HEK293T (cell line): ENCODE data around the gene MOB1A.
"Not testable (repeated sequence)": the region's sequence is repeated elsewhere in the genome, so short reads cannot be mapped to it uniquely, and the experiment has no call there.

Experiments used
- CTCF ChIA-PET: fragments of 350-600 bp; formaldehyde crosslinking; extraction: SDS; loops from one replicate; lab custom pipeline; 2021; ENCODE audit warnings: antibody characterized with exemption, inconsistent platforms; lab: Yijun Ruan, JAX
- POLR2A ChIA-PET: fragments of 350-600 bp; formaldehyde crosslinking; extraction: SDS; loops from one replicate; lab custom pipeline; 2020; ENCODE audit warnings: antibody characterized with exemption, inconsistent platforms; lab: Yijun Ruan, JAX
- DNase-seq: peaks from one replicate; pipeline ENCODE4 v3.0.0; 2012; ENCODE audit warnings: mixed read lengths; ENCODE audit errors: extremely low spot score
- ARNT ChIP-seq: fragments of 450-650 bp; IDR thresholded peaks from 2 replicates; pipeline ENCODE4 v1.6.1; 2017; ENCODE audit warnings: mild to moderate bottlenecking
- BHLHE40 ChIP-seq: fragments of 450-650 bp; IDR thresholded peaks from 2 replicates; pipeline ENCODE4 v1.6.1; 2016; ENCODE audit warnings: mild to moderate bottlenecking, moderate library complexity, borderline replicate concordance
- CTBP1 ChIP-seq: fragments of 450-650 bp; IDR thresholded peaks from 2 replicates; pipeline ENCODE4 v1.6.1; 2016; ENCODE audit warnings: borderline replicate concordance
- ELF4 ChIP-seq: fragments of 450-650 bp; IDR thresholded peaks from 2 replicates; pipeline ENCODE4 v1.6.1; 2017; ENCODE audit warnings: antibody characterized with exemption
- FOXA1 ChIP-seq: fragments of 450-650 bp; IDR thresholded peaks from 2 replicates; pipeline ENCODE4 v1.6.1; 2016; ENCODE audit warnings: mild to moderate bottlenecking
- FOXK2 ChIP-seq: fragments of 450-650 bp; IDR thresholded peaks from 2 replicates; pipeline ENCODE4 v1.6.1; 2016; ENCODE audit warnings: mild to moderate bottlenecking
- FOXM1 ChIP-seq: fragments of 450-650 bp; IDR thresholded peaks from 2 replicates; pipeline ENCODE4 v1.6.1; 2017; ENCODE audit warnings: mild to moderate bottlenecking, borderline replicate concordance
- HDGF ChIP-seq: fragments of 450-650 bp; IDR thresholded peaks from 2 replicates; pipeline ENCODE4 v1.6.1; 2017; ENCODE audit warnings: antibody characterized with exemption, borderline replicate concordance
- L3MBTL2 ChIP-seq: fragments of 450-650 bp; conservative IDR thresholded peaks from 2 replicates; pipeline ENCODE4 v1.6.1; 2016; ENCODE audit warnings: mild to moderate bottlenecking
- LEF1 ChIP-seq: fragments of 450-650 bp; IDR thresholded peaks from 2 replicates; pipeline ENCODE4 v1.6.1; 2017; ENCODE audit warnings: mild to moderate bottlenecking, borderline replicate concordance
- NFRKB ChIP-seq: fragments of 450-650 bp; IDR thresholded peaks from 2 replicates; pipeline ENCODE4 v1.6.1; 2016; ENCODE audit warnings: mild to moderate bottlenecking, moderate library complexity
- SP1 ChIP-seq: fragments of 450-650 bp; IDR thresholded peaks from 2 replicates; pipeline ENCODE4 v1.6.1; 2017
- SUZ12 ChIP-seq: fragments of 450-650 bp; IDR thresholded peaks from 2 replicates; pipeline ENCODE4 v1.6.1; 2016; ENCODE audit warnings: mild to moderate bottlenecking
- TARDBP ChIP-seq: fragments of 450-650 bp; IDR thresholded peaks from 2 replicates; pipeline ENCODE4 v1.6.1; 2016
- ZNF384 ChIP-seq: fragments of 450-650 bp; IDR thresholded peaks from 2 replicates; pipeline ENCODE4 v1.6.1; 2016
- TF ChIP-seq, protein P1 (sequence below): fragments of 450-650 bp; IDR thresholded peaks from 2 replicates; pipeline ENCODE4 v1.6.1; 2016

Gene MOB1A

DNA sequence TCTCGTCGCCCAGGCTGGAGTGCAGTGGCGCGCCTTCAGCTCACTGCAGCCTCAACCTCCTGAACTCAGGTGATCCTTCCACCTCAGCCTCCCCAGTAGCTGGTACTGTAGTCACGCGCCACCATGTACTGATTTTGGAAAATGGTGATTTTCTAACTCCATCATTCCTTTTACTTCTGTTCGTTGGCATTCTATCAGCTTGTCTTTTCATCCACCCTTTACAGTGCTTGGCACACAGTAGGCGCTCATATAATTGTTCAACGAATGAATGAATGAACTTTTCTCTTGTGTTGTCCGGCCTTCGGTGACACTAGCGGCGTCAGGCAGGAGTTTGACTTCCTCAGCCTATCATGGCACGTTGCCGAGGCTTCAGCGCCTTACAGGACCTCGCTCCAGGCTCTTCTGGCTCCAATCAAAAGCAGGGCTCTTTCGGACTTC is 19.4 kb upstream of the MOB1A start:
- no peak for DNase-seq
- ChIA-PET CTCF (interaction anchor here (1.0 to 1.3 kb wide), 2 partner anchors 10 to 19 kb away, joined by 4 read pairs; partner anchors contain the start of gene MOB1A), POLR2A (interaction anchor here (0.7 to 3.2 kb wide), 11 partner anchors 9 to 59 kb away, joined by 3 to 36 read pairs (median 4); partner anchors contain the start of genes BOLA3 and MOB1A)
- TF ChIP-seq, protein P1, sequence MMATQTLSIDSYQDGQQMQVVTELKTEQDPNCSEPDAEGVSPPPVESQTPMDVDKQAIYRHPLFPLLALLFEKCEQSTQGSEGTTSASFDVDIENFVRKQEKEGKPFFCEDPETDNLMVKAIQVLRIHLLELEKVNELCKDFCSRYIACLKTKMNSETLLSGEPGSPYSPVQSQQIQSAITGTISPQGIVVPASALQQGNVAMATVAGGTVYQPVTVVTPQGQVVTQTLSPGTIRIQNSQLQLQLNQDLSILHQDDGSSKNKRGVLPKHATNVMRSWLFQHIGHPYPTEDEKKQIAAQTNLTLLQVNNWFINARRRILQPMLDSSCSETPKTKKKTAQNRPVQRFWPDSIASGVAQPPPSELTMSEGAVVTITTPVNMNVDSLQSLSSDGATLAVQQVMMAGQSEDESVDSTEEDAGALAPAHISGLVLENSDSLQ: no peak
- TF ChIP-seq NFRKB: no peak
- TF ChIP-seq FOXM1: no peak
- no peak for TF ChIP-seq SUZ12
- TF ChIP-seq CTBP1: no peak
- no peak for TF ChIP-seq FOXK2
- TF ChIP-seq ZNF384: no peak
- no peak for TF ChIP-seq FOXA1
- TF ChIP-seq ARNT: no peak
- no peak for TF ChIP-seq HDGF
- no peak for TF ChIP-seq L3MBTL2

DNA sequence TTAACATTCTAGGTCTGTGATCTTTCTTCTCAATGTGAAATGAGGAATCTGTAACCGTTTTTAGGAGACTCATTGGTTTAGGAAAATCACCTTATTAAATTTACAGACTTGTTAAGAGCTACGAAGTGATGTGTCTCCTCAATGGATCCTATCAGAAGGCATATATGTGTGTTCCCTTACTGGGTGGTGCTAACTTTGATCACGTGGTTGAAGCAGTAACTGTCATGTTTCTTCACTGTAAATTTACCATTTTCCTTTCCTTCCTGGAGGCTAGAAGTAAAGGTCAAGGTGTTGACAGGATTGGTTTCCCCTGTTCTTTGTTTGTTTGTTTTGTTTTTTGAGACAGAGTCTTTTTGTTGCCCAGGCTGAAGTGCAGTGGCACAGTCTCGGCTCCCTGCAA is 18.4 kb upstream of the MOB1A start:
- POLR2A ChIA-PET: interaction anchor here (0.8 to 1.8 kb wide), 4 partner anchors 8 to 19 kb away, joined by 3 to 10 read pairs (median 5); partner anchors contain the start of gene MOB1A
- TF ChIP-seq ZNF384: no peak
- no peak for TF ChIP-seq LEF1
- TF ChIP-seq CTBP1: no peak
- TF ChIP-seq SP1: no peak
- no peak for TF ChIP-seq SUZ12
- TF ChIP-seq FOXA1: no peak
- no peak for TF ChIP-seq L3MBTL2
- no peak for DNase-seq
- CTCF ChIA-PET: interaction anchor here (0.6 to 0.7 kb wide), 2 partner anchors 12 to 21 kb away, joined by 3 read pairs; no protein-coding TSS in a partner anchor

DNA sequence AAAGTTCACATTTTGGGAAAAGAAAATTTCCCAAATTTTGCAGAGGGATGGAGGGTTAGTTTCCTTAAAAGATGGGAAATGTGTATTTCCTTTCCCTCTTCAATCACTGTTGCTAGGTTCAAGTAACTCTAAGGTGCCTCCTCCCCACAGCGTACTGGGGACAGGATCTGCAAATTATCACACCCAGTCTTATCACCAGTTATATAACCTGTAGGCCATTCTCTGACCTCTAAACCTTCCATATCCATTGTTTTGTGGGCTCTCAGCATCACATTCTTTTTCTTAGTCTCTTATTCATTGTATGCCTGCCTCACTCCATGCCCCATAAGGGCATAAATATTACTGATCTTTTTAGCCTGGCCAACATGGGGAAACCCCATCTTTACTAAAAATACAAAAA is 16.1 kb upstream of the MOB1A start:
- no peak for DNase-seq
- TF ChIP-seq LEF1 (no peak), ZNF384 (no peak), FOXM1 (no peak), SUZ12 (no peak), ELF4 (no peak)
- ChIA-PET CTCF (no interaction called here), POLR2A (no interaction called here)

DNA sequence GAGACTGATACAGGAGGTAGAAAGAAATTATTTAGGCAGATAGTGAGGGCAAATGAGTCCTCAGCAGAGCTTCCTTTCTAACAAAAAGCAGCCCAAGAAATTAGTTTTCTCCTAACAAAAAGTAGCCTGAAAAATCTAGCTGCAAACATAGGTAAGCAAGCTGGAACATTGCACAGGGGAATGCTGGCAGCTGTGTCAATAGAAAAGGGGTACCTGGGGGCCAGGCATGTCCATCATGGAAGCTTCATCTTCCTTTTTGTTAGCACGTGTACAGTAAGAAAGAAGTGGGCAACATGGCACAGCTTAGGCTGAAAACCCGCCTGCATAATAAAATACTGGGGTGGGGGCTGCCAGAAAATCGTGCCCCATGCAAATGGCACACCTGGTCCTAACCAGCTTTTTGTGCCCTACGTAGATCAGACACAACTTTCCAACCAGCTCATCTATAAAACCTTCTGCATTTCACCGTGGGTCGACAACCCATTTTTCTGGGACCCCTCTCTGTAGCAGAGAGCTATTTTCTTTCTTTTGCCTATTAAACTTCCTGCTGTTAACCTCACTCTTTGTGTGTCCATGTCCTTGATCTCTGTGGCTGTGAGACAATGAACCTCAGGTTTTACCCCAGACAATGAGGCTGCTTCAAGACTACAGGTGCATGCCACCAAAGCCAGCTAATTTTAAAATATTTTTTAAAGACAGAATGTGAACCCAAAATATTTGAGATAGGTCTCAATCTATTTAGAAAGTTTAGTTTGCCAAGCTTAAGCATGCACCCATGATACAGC is 13.1 kb upstream of the MOB1A start:
- POLR2A ChIA-PET: interaction anchor here (1.0 to 1.9 kb wide), 3 partner anchors 8 to 363 kb away, joined by 3 to 12 read pairs (median 6); partner anchors contain the start of genes MOB1A and STAMBP

DNA sequence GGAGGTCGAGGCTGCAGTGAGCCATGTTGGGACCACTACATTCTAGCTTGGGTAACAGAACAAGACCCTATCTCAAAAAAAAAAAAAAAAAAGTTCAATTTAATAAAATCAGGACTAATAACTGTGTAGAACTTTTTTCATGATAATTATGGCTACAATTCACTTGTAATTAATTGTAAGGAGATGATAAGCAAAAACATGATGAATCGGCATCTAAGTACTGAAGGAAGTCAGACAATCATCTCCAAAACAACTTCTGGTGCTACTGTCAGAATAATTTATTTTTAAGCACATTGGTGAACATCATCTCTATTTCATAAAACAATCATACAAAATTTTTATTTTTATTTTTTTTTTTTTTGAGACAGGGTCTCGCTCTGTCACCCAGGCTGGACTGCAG is 10.0 kb upstream of the MOB1A start:
- ChIA-PET CTCF (no interaction called here), POLR2A (interaction anchor here (1.5 kb wide), 2 partner anchors 9 to 11 kb away, joined by 6 to 8 read pairs; partner anchors contain the start of genes MOB1A and MTHFD2)
- no peak for DNase-seq
- TF ChIP-seq FOXA1: no peak
- TF ChIP-seq ARNT: no peak
- no peak for TF ChIP-seq ELF4
- no peak for TF ChIP-seq BHLHE40
- TF ChIP-seq CTBP1: no peak
- no peak for TF ChIP-seq SUZ12
- TF ChIP-seq ZNF384: no peak
- no peak for TF ChIP-seq FOXM1
- TF ChIP-seq, protein P1: no peak
- TF ChIP-seq SP1: no peak
- no peak for TF ChIP-seq FOXK2
- TF ChIP-seq LEF1: no peak
- no peak for TF ChIP-seq NFRKB
- TF ChIP-seq TARDBP: no peak
- TF ChIP-seq HDGF: no peak
- no peak for TF ChIP-seq L3MBTL2

More for the DNA sequence above, 13.1 kb upstream of the MOB1A start:
- TF ChIP-seq L3MBTL2: no peak
- DNase-seq: no peak
- CTCF ChIA-PET: interaction anchor here (1.2 kb wide), 1 partner anchor 12 kb away, joined by 8 read pairs; the partner anchor contains the start of gene MOB1A

DNA sequence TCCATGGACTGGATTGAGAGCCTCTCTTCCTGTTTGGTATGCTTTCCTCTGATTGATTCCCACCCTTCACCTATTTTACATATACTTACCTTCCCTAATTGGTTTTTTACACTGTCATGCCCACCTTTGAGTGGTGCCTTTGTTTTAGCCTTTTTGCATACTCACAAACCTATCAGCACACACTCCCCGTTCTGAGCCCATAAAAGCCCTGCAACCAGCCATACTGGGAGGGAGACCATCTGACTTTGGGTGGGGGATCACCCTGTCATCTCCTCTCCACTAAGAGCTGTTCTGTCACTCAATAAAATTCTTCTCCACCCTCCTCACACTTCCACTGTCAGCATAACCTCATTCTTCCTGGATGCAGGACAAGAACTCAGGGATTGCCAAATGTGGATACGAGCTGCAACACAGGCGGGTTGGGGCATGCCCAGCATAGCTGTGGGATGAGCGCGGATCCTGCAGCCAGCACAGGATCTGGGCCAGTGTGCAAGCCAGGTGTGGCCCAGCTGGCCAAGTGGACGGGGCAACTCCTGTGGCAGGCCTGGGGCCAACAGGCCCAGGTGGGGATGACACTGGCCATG is 9.4 kb upstream of the MOB1A start:
- POLR2A ChIA-PET: interaction anchor here (1.5 kb wide), 2 partner anchors 10 kb away, joined by 6 to 8 read pairs; partner anchors contain the start of genes MOB1A and MTHFD2
- no peak for DNase-seq

DNA sequence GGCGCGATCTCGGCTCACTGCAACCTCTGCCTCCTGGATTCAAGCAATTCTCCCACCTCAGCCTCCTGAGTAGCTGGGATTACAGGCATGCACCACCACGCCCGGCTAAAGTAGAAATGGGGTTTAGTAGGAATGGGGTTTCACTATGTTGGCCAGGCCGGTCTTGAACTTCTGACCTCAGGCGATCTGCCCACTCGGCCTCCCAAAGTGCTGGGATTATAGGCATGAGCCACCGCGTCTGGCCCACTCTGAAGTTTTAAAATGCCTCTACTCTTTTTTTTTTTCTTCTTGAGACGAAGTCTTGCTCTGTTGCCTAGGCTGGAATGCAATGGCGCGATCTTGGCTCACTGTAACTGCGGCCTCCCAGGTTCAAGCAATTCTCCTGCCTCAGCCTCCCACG is 8.0 kb upstream of the MOB1A start:
- CTCF ChIA-PET, DNase-seq, POLR2A ChIA-PET: not testable (repeated sequence)

More for the DNA sequence above, 9.4 kb upstream of the MOB1A start:
- CTCF ChIA-PET: interaction anchor here (0.7 kb wide), 1 partner anchor 11 kb away, joined by 4 read pairs; the partner anchor contains the start of gene MTHFD2
- TF ChIP-seq CTBP1 (no peak), HDGF (no peak), L3MBTL2 (no peak), LEF1 (no peak), SUZ12 (no peak), ZNF384 (no peak), FOXA1 (no peak), FOXM1 (no peak), FOXK2 (no peak), ARNT (no peak), NFRKB (no peak), BHLHE40 (no peak), TARDBP (no peak), SP1 (no peak), ELF4 (no peak)
- TF ChIP-seq, protein P1: no peak
